Hepatocyte (in vitro differentiated cells): Measurements from ENCODE around the gene TPCN2. TPM values are rescaled to one million over a fixed set of nuclear protein-coding genes. Genes with fewer than 3 reads are reported as not detected.
A peak's percentile ranks its signal among the peaks of the same experiment; 100 is the strongest.

Experiments
- DNase-seq: peaks from one replicate; pipeline ENCODE4 v3.0.0-alpha.2; 2016; ENCODE audit warnings: low spot score
- H2AFZ ChIP-seq: fragments of 200-600 bp; sonication (generic); 2 replicates; pipeline ENCODE4 v1.6.0; 2016; ENCODE audit warnings: antibody characterized with exemption, mild to moderate bottlenecking
- H3K27ac ChIP-seq: fragments of 200-600 bp; sonication (generic); 2 replicates; pipeline ENCODE4 v1.5.1; 2016; ENCODE audit warnings: mild to moderate bottlenecking
- H3K27me3 ChIP-seq: fragments of 200-600 bp; sonication (generic); 2 replicates; pipeline ENCODE4 v1.6.1; 2016
- H3K36me3 ChIP-seq: fragments of 200-600 bp; sonication (generic); replicated peaks from 2 replicates; pipeline ENCODE4 v1.5.1; 2016; ENCODE audit warnings: low read depth; ENCODE audit not compliant: insufficient read depth
- H3K4me1 ChIP-seq: fragments of 200-600 bp; sonication (generic); 2 replicates; pipeline ENCODE4 v1.5.1; 2016; ENCODE audit warnings: mild to moderate bottlenecking, moderate library complexity; ENCODE audit not compliant: insufficient read depth
- H3K4me2 ChIP-seq: fragments of 200-600 bp; sonication (generic); 2 replicates; pipeline ENCODE4 v1.6.0; 2016
- H3K4me3 ChIP-seq: fragments of 200-600 bp; sonication (generic); 2 replicates; pipeline ENCODE4 v1.5.1; 2016; ENCODE audit warnings: mild to moderate bottlenecking
- H3K79me2 ChIP-seq: fragments of 200-600 bp; sonication (generic); 2 replicates; pipeline ENCODE4 v1.6.0; 2017; ENCODE audit warnings: mild to moderate bottlenecking
- H3K9me2 ChIP-seq: fragments of 200-600 bp; sonication (generic); replicated peaks from 2 replicates; pipeline ENCODE4 v1.6.0; 2017; ENCODE audit warnings: mild to moderate bottlenecking; ENCODE audit not compliant: insufficient read depth
- H3K9me3 ChIP-seq: fragments of 200-600 bp; sonication (generic); 2 replicates; pipeline ENCODE4 v1.5.1; 2016; ENCODE audit warnings: low read depth, mild to moderate bottlenecking
- H4K20me1 ChIP-seq: fragments of 200-600 bp; sonication (generic); 2 replicates; pipeline ENCODE4 v1.6.0; 2016; ENCODE audit warnings: mild to moderate bottlenecking; ENCODE audit not compliant: insufficient read depth, poor library complexity, severe bottlenecking
- CTCF ChIP-seq: fragments of 200-600 bp; sonication (generic); IDR thresholded peaks from 2 replicates; pipeline ENCODE4 v1.5.1; 2016; ENCODE audit warnings: antibody characterized with exemption, mild to moderate bottlenecking; ENCODE audit not compliant: poor library complexity
- EZH2 ChIP-seq: fragments of 200-600 bp; sonication (generic); IDR thresholded peaks from 2 replicates; pipeline ENCODE4 v1.6.1; 2016; ENCODE audit warnings: antibody characterized with exemption, mild to moderate bottlenecking, borderline replicate concordance
- EZH2phosphoT487 ChIP-seq: fragments of 200-600 bp; sonication (generic); IDR thresholded peaks from one replicate; pipeline ENCODE4 v1.6.1; 2018; ENCODE audit warnings: antibody characterized with exemption, mild to moderate bottlenecking, low read depth, moderate library complexity; ENCODE audit not compliant: unreplicated experiment, severe bottlenecking
- WGBS: methylation state at CpG from one replicate; pipeline ENCODE4 v1.1.6; 2016; ENCODE audit warnings: low lambda C conversion rate; ENCODE audit errors: missing lambda C conversion rate; 5-methylcytosine and 5-hydroxymethylcytosine counted together
- polyA plus RNA-seq: library from polyadenylated mRNA; unstranded; fragments of >200 nt; fragmentation: Nextera tagmentation; extraction: Ambion mirVana; gene quantifications from 2 replicates; pipeline ENCODE4 v1.2.1, GENCODE V29; 2016
- total RNA-seq: library from RNA; depleted of rRNA; stranded (reverse); fragments of >200 nt; gene quantifications from 2 replicates; pipeline ENCODE4 v1.2.3, GENCODE V29; 2014

The TPCN2 gene
- total and polyA plus RNA-seq, 2 experiments from 2014 or later = 16.6 to 21.3 TPM

- no peak for DNase-seq
- 77% methylated on average over 9 of the region's 9 CpGs for WGBS
- no peak for TF ChIP-seq EZH2
These were observed 33.7 kb upstream of the TPCN2 start for GRCh38 chr11:69014898-69015549.

GRCh38 chr11:69017951-69018350 is 30.8 kb upstream of the TPCN2 start:
- 89% methylated on average over 10 of the region's 10 CpGs for WGBS
- peaks cover 24% of the 10 kb centered on the region for H3K4me1 ChIP-seq
- H3K4me3 ChIP-seq = no peak overlapping the region
- DNase-seq = no peak
- no peaks in the 10 kb centered on the region for H3K27me3 ChIP-seq
- H3K27ac ChIP-seq = no peak overlapping the region
- H4K20me1 ChIP-seq = no peaks in the 10 kb centered on the region
- H3K9me3 ChIP-seq = no peaks in the 10 kb centered on the region
- H3K9me2 ChIP-seq = no peaks in the 10 kb centered on the region
- no peaks in the 10 kb centered on the region for H3K36me3 ChIP-seq
- no peak for TF ChIP-seq EZH2phosphoT487
- no peak for TF ChIP-seq EZH2
- TF ChIP-seq CTCF = no peak
- H3K4me2 ChIP-seq = no peak overlapping the region
- no peaks in the 10 kb centered on the region for H3K79me2 ChIP-seq
- no peak overlapping the region for H2AFZ ChIP-seq

More at GRCh38 chr11:69014898-69015549, 33.7 kb upstream of the TPCN2 start:
- no peaks in the 10 kb centered on the region for H3K9me2 ChIP-seq
- H3K9me3 ChIP-seq = no peaks in the 10 kb centered on the region
- no peak overlapping the region for H2AFZ ChIP-seq
- H3K36me3 ChIP-seq = no peaks in the 10 kb centered on the region
- no peak overlapping the region for H3K4me3 ChIP-seq
- no peaks in the 10 kb centered on the region for H4K20me1 ChIP-seq
- peak overlapping the region; percentile 93 for H3K27ac ChIP-seq
- H3K27me3 ChIP-seq = no peaks in the 10 kb centered on the region
- H3K79me2 ChIP-seq = no peaks in the 10 kb centered on the region
- H3K4me2 ChIP-seq = peak overlapping the region; percentile 76
- peaks cover 49% of the 10 kb centered on the region for H3K4me1 ChIP-seq

DNA sequence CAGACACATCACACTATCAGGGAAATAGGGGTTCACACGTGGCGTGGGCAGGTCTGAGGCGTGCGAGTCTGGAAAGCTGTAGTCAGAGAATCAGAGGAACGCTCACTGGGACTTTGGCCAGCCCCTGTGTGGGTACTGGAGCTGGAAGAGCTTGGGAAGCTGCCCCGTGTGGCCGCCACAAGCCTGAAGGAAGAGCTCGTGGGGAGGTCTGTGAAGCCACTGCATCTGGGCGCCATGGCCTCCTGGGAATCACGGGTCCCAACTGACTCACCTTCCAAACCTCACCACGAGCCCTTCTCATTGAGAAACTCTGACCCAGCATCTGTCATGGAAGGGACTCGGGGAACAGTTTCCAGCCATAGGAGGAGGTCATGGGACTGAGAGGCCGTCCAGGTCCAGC is 29.8 kb upstream of the TPCN2 start:
- H4K20me1 ChIP-seq = no peaks in the 10 kb centered on the region
- no peaks in the 10 kb centered on the region for H3K9me3 ChIP-seq
- H3K36me3 ChIP-seq = no peaks in the 10 kb centered on the region
- no peak overlapping the region for H3K4me3 ChIP-seq
- H3K27me3 ChIP-seq = no peaks in the 10 kb centered on the region
- no peak for DNase-seq
- H3K4me2 ChIP-seq = no peak overlapping the region
- H2AFZ ChIP-seq = no peak overlapping the region
- H3K4me1 ChIP-seq = peaks cover 14% of the 10 kb centered on the region
- 85% methylated on average over 13 of the region's 13 CpGs for WGBS
- H3K9me2 ChIP-seq = no peaks in the 10 kb centered on the region
- no peak for TF ChIP-seq EZH2phosphoT487
- no peak for TF ChIP-seq CTCF
- TF ChIP-seq EZH2 = no peak
- no peaks in the 10 kb centered on the region for H3K79me2 ChIP-seq
- no peak overlapping the region for H3K27ac ChIP-seq

DNA sequence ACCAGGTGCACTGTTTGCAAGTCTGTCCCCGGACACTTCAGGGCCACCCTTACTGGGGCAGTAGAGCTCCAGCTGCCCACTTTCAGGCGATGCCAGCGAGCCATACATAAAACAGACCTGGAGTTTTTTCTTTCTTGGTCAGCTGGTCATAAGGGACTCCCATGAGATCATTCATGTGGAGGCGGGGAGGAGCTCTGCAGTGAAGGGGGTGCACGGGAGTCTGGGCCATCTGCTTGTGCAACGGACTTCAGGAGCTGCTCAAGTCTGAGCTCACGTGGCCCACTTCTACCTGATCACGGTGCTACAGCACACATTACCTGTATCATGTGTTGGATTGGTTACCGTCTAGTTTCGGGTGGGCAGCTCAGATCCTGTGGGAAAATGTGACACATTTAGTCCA is 26.5 kb upstream of the TPCN2 start:
- H2AFZ ChIP-seq = no peak overlapping the region
- WGBS = 89% methylated on average over 10 of the region's 10 CpGs

More for the DNA sequence above, 26.5 kb upstream of the TPCN2 start:
- Histone ChIP-seq H3K4me1 (no peaks in the 10 kb centered on the region), H3K27me3 (no peaks in the 10 kb centered on the region), H3K36me3 (no peaks in the 10 kb centered on the region), H3K9me3 (no peaks in the 10 kb centered on the region), H3K27ac (no peak overlapping the region), H3K4me2 (no peak overlapping the region), H3K9me2 (no peaks in the 10 kb centered on the region), H3K4me3 (no peak overlapping the region), H4K20me1 (no peaks in the 10 kb centered on the region), H3K79me2 (no peaks in the 10 kb centered on the region)
- TF ChIP-seq CTCF = no peak
- TF ChIP-seq EZH2 = no peak
- no peak for TF ChIP-seq EZH2phosphoT487
- no peak for DNase-seq
